Endothelial cell of umbilical vein (primary cell): ENCODE measurements around the gene ATP8A2. TPM values are rescaled to one million over a fixed set of nuclear protein-coding genes. Genes with fewer than 3 reads are reported as not detected.

Source experiments
- BruUV-seq: library from RNA; stranded (reverse); fragments of 400-500 nt; replicated peaks from 2 replicates; lab custom pipeline; 2021; lab: Mats Ljungman, UMichigan
- CTCF ChIA-PET: fragments of 300-600, 350-600 bp; sonication (Branson Sonifier 250); formaldehyde crosslinking; loops from one replicate; lab custom pipeline; 2021; ENCODE audit warnings: antibody characterized with exemption, inconsistent platforms; lab: Charles Lee
- POLR2A ChIA-PET: fragments of 300-600, 350-600 bp; sonication (Branson Sonifier 250); formaldehyde crosslinking; loops from one replicate; lab custom pipeline; 2021; ENCODE audit warnings: antibody characterized with exemption, inconsistent platforms; lab: Charles Lee
- DNase-seq: peaks from one replicate; pipeline ENCODE4 v3.0.0-alpha.2; 2011; ENCODE audit warnings: low read depth, low spot score
- FAIRE-seq: peaks from 2 replicates; lab custom pipeline; 2011; peaks lifted over from hg19 to GRCh38; lab: Jason Lieb, UNC
- H2AFZ ChIP-seq: 2 replicates; pipeline ENCODE4 v1.6.0; 2012; ENCODE audit warnings: low read depth, low read length, control low read depth, inconsistent platforms
- H3K27ac ChIP-seq: 2 replicates; pipeline ENCODE4 v1.5.1; 2011; ENCODE audit warnings: low read depth, mild to moderate bottlenecking, control low read depth, low read length, moderate library complexity; ENCODE audit not compliant: insufficient read depth
- H3K27me3 ChIP-seq, 2 experiments: 2 replicates each; pipeline versions ENCODE4 v1.6.0 to v1.6.1; 2011; ENCODE audit warnings: low read length in 2 of 2, mixed read lengths in 1 of 2; ENCODE audit not compliant: control insufficient read depth in 2 of 2, insufficient read depth in 2 of 2
- H3K36me3 ChIP-seq, 2 experiments: 2 replicates in 1 of 2; 3 replicates in 1 of 2; pipeline ENCODE4 v1.5.1; 2011; ENCODE audit warnings: low read length in 2 of 2, mild to moderate bottlenecking in 1 of 2, moderate library complexity in 1 of 2; ENCODE audit not compliant: control insufficient read depth in 2 of 2, insufficient read depth in 2 of 2; ENCODE audit errors: extremely low read depth in 1 of 2
- H3K4me1 ChIP-seq: 3 replicates; pipeline ENCODE4 v1.5.1; 2011; ENCODE audit warnings: mild to moderate bottlenecking, low read length; ENCODE audit not compliant: control insufficient read depth, insufficient read depth; ENCODE audit errors: extremely low read depth
- H3K4me2 ChIP-seq: 2 replicates; pipeline ENCODE4 v1.6.1; 2011; ENCODE audit warnings: low read length, control low read depth, mixed read lengths; ENCODE audit not compliant: insufficient read depth
- H3K4me3 ChIP-seq, 3 experiments: fragments of 200-600 bp in 1 of 3; sonication (generic), shearing (Covaris generic) in 1 of 3; replicated peaks in 1 of 3; 2 replicates each; pipeline ENCODE4 v1.5.1; 2011 to 2016; ENCODE audit warnings: control low read depth in 3 of 3, low read length in 3 of 3, mild to moderate bottlenecking in 2 of 3, inconsistent platforms in 1 of 3, low read depth in 1 of 3, moderate library complexity in 1 of 3; ENCODE audit not compliant: insufficient read depth in 1 of 3
- H3K79me2 ChIP-seq: 2 replicates; pipeline ENCODE4 v1.6.0; 2012; ENCODE audit warnings: low read length, inconsistent platforms; ENCODE audit not compliant: control insufficient read depth, insufficient read depth
- H3K9ac ChIP-seq: replicated peaks from 2 replicates; pipeline ENCODE3; 2011; ENCODE audit warnings: low read length, control low read depth; ENCODE audit not compliant: insufficient read depth; ENCODE audit errors: extremely low read depth
- H3K9me1 ChIP-seq: replicated peaks from 3 replicates; pipeline ENCODE4 v1.6.0; 2011; ENCODE audit warnings: mild to moderate bottlenecking, low read length; ENCODE audit not compliant: control insufficient read depth, insufficient read depth; ENCODE audit errors: extremely low read depth
- H3K9me3 ChIP-seq: replicated peaks from 2 replicates; pipeline ENCODE4 v1.5.1; 2012; ENCODE audit warnings: low read length, inconsistent platforms; ENCODE audit not compliant: control insufficient read depth, insufficient read depth
- H4K20me1 ChIP-seq: replicated peaks from 2 replicates; pipeline ENCODE3; 2011; ENCODE audit warnings: mild to moderate bottlenecking, low read length; ENCODE audit not compliant: control insufficient read depth, insufficient read depth; ENCODE audit errors: extremely low read depth
- CTCF ChIP-seq, 2 donors: IDR thresholded peaks; 1 replicate in 1 of 2; 2 replicates in 1 of 2; pipeline ENCODE4 v1.5.1; 2011; ENCODE audit warnings: low read length in 2 of 2, mild to moderate bottlenecking in 2 of 2, moderate library complexity in 2 of 2, control low read depth in 1 of 2, inconsistent platforms in 1 of 2, low read depth in 1 of 2; ENCODE audit not compliant: insufficient read depth in 1 of 2; ENCODE audit errors: extremely low read depth in 1 of 2
- EZH2 ChIP-seq: IDR thresholded peaks from 2 replicates; pipeline ENCODE4 v1.6.1; 2012; ENCODE audit warnings: borderline replicate concordance, low read depth, mild to moderate bottlenecking, moderate library complexity, low read length, inconsistent platforms; ENCODE audit not compliant: severe bottlenecking
- FOS ChIP-seq: IDR thresholded peaks from 2 replicates; pipeline ENCODE4 v1.6.1; 2011; ENCODE audit warnings: mild to moderate bottlenecking, low read length, moderate library complexity, borderline replicate concordance; ENCODE audit not compliant: insufficient read depth
- GATA2 ChIP-seq: IDR thresholded peaks from 2 replicates; pipeline ENCODE4 v1.7.0; 2011; ENCODE audit warnings: low read depth, mild to moderate bottlenecking, moderate library complexity, mixed read lengths, low read length; ENCODE audit not compliant: insufficient read length, insufficient read depth
- JUN ChIP-seq: IDR thresholded peaks from 2 replicates; pipeline ENCODE4 v1.6.1; 2011; ENCODE audit warnings: borderline replicate concordance, low read depth; ENCODE audit not compliant: insufficient read length, insufficient read depth
- MAX ChIP-seq: IDR thresholded peaks from 2 replicates; pipeline ENCODE4 v1.6.1; 2011; ENCODE audit not compliant: insufficient read depth, insufficient read length
- MYC ChIP-seq: IDR thresholded peaks from one replicate; pipeline ENCODE4 v1.6.1; 2011; ENCODE audit warnings: mild to moderate bottlenecking, low read depth, low read length
- POLR2A ChIP-seq: IDR thresholded peaks from 2 replicates; pipeline ENCODE4 v1.6.1; 2012; ENCODE audit warnings: low read depth, mild to moderate bottlenecking, control low read depth, low read length
- POLR2AphosphoS5 ChIP-seq: IDR thresholded peaks from 2 replicates; pipeline ENCODE4 v1.6.1; 2012; ENCODE audit warnings: low read depth, mild to moderate bottlenecking, control low read depth, low read length, moderate library complexity; ENCODE audit not compliant: insufficient read depth
- dilution Hi-C: fragments of 300-500 bp; cut with MboI; formaldehyde crosslinking; loops from one replicate; pipeline ENCODE4 v1.15.0; 2019; ENCODE audit warnings: low sequenced_read_pairs; ENCODE audit not compliant: extremely low pct_ligation_motif_present
- intact Hi-C: fragments of 100-400 bp; cut with micrococcal nuclease; formaldehyde crosslinking; loops from one replicate; pipeline ENCODE4 v1.10.0; 2022
- polyA plus RNA-seq, 4 experiments: library from polyadenylated mRNA; depleted of rRNA in 3 of 4; stranded (reverse) in 3 of 4; unstranded in 1 of 4; fragments of >200 nt; gene quantifications; 2 replicates each; pipeline versions ENCODE4 v1.2.1 to v1.2.3, GENCODE V29; 2011 to 2012; ENCODE audit warnings: missing spikeins in 1 of 4
- total RNA-seq: library from RNA; stranded (reverse); gene quantifications from 2 replicates; pipeline ENCODE4 v1.2.3, GENCODE V29; 2021

Gene ATP8A2
- total and polyA plus RNA-seq, 2 donors (not counting 3 experiments of a cell fraction or from before 2014, with no cell fraction given): 0.11 to 0.49 TPM

- intact Hi-C loops: no loop called here
- dilution Hi-C loops: no loop called here
Observed at GRCh38 chr13:25978961-25979360, 607.2 kb downstream of the ATP8A2 start.

More at GRCh38 chr13:25978961-25979360, 607.2 kb downstream of the ATP8A2 start:
- ChIA-PET CTCF (no interaction called here), POLR2A (no interaction called here)
- Histone ChIP-seq H4K20me1 (no peaks in the 10 kb centered on the region), H3K4me2 (no peak overlapping the region), H3K27ac (no peak overlapping the region), H3K9me1 (no peaks in the 10 kb centered on the region), H2AFZ (no peak overlapping the region), H3K9ac (no peak overlapping the region), H3K9me3 (no peaks in the 10 kb centered on the region), H3K4me1 (peaks cover 11% of the 10 kb centered on the region), H3K4me3 (no peak overlapping the region), H3K36me3 (no peaks in the 10 kb centered on the region), H3K79me2 (no peaks in the 10 kb centered on the region), H3K27me3 (no peaks in the 10 kb centered on the region)
- no TSS peak for BruUV-seq
- FAIRE-seq: no peak
- TF ChIP-seq FOS (no peak), POLR2A (no peak), MYC (no peak), EZH2 (no peak), JUN (no peak), POLR2AphosphoS5 (no peak), MAX (no peak), GATA2 (no peak), CTCF (IDR thresholded peaks at IDR 0.05; ENCODE audit: extremely low read depth in 1 of 2, insufficient read depth in 1 of 2, low read depth in 1 of 2, low read length in 2 of 2) (no peak)
- no peak for DNase-seq
